Motor neuron (in vitro differentiated cells): ENCODE measurements around the gene RASA3. TPM values are rescaled to one million over a fixed set of nuclear protein-coding genes. Genes with fewer than 3 reads are reported as not detected.

Source experiments
- ATAC-seq, 8 experiments: fragments of 200-7000 bp; cut with Tn5 transposase; replicated peaks in 6 of 8; 2 replicates each; pipeline ENCODE4 v1.8.0; 2021; ENCODE audit warnings: mild to moderate bottlenecking in 8 of 8, moderate library complexity in 8 of 8
- H3K27ac ChIP-seq, 2 donors: fragments of 250-450 bp; sonication (Bioruptor Pico); 2 replicates each; pipeline ENCODE4 v1.9.0; 2021; ENCODE audit warnings: antibody characterized with exemption in 2 of 2, mild to moderate bottlenecking in 2 of 2, moderate library complexity in 1 of 2
- H3K4me1 ChIP-seq, 2 donors: fragments of 250-450 bp; sonication (Bioruptor Pico); replicated peaks in 1 of 2; 2 replicates each; pipeline ENCODE4 v1.6.1; 2021; ENCODE audit warnings: antibody characterized with exemption in 2 of 2, mild to moderate bottlenecking in 2 of 2, moderate library complexity in 1 of 2
- H3K4me3 ChIP-seq, 5 donors: fragments of 250-450 bp; sonication (Bioruptor Pico); 2 replicates each; pipeline ENCODE4 v1.9.0; 2021; ENCODE audit warnings: antibody characterized with exemption in 5 of 5, mild to moderate bottlenecking in 5 of 5, moderate library complexity in 4 of 5
- WGBS, 10 experiments: fragments of 450-650 bp; shearing (Covaris generic); methylation state at CpG; one replicate each; pipeline ENCODE4 v1.0.0; 2022; 5-methylcytosine and 5-hydroxymethylcytosine counted together
- in situ Hi-C, 9 experiments: fragments of 400-800 bp; cut with MboI; loops; one replicate each; pipeline ENCODE4 v1.15.0; 2021; ENCODE audit warnings: low sequenced_read_pairs in 9 of 9, low pct_unique_long_range_greater_than_20kb in 2 of 9; ENCODE audit not compliant: unreplicated experiment in 9 of 9
- total RNA-seq, 8 experiments: library from RNA; unstranded; fragments of 300-600 nt; gene quantifications; 2 replicates each; pipeline versions ENCODE4 v1.2.3 to v1.2.4, GENCODE V29; 2022

The RASA3 gene
- total RNA-seq, 8 experiments from 2014 or later = 1.3 to 25.2 (median 10.0) TPM

GRCh38 chr13:114042066-114042815 is 90.2 kb downstream of the RASA3 start:
- no peak for ATAC-seq
- Histone ChIP-seq H3K4me1 (peaks cover 23 to 44% of the 10 kb centered on the region in 2 donors), H3K27ac (no peak overlapping the region), H3K4me3 (no peak overlapping the region)
- 80 to 100% (median 93%) methylated on average over 1 to 20 of the region's 38 CpGs; no CpG with 5 or more reads in 3 of the 10 experiments for WGBS, 10 experiments
- in situ Hi-C loops = no loop called here

- ATAC-seq = no peak
- in situ Hi-C loops = no loop called here
- H3K4me1 ChIP-seq = peaks cover 23 to 44% of the 10 kb centered on the region in 2 donors
- no peak overlapping the region for H3K27ac ChIP-seq
- H3K4me3 ChIP-seq = no peak overlapping the region
- whole genome bisulfite sequencing, 10 experiments = 83 to 95% (median 93%) methylated on average over 3 to 8 of the region's 17 CpGs; no CpG with 5 or more reads in 6 of the 10 experiments
Measured at GRCh38 chr13:114041493-114041892, 90.9 kb downstream of the RASA3 start.

- peaks cover 38 to 52% of the 10 kb centered on the region in 2 donors for H3K4me1 ChIP-seq
- in situ Hi-C loops = no loop called here
- ATAC-seq = no peak
- WGBS, 10 experiments = 65 to 100% (median 96%) methylated on average over 1 to 6 of the region's 26 CpGs; no CpG with 5 or more reads in 5 of the 10 experiments
- H3K27ac ChIP-seq = no peak overlapping the region
- no peak overlapping the region for H3K4me3 ChIP-seq
Measured at GRCh38 chr13:114039471-114040141, 92.8 kb downstream of the RASA3 start.

GRCh38 chr13:114038900-114039299 is 93.5 kb downstream of the RASA3 start:
- ATAC-seq = no peak
- Histone ChIP-seq H3K27ac (no peak overlapping the region), H3K4me1 (peaks cover 40 to 57% of the 10 kb centered on the region in 2 donors), H3K4me3 (no peak overlapping the region)
- in situ Hi-C loops = no loop called here
- 43 to 100% (median 93%) methylated on average over 1 to 8 of the region's 14 CpGs; no CpG with 5 or more reads in 2 of the 10 experiments for WGBS, 10 experiments

- Histone ChIP-seq H3K4me1 (peaks cover 40 to 58% of the 10 kb centered on the region in 2 donors), H3K4me3 (no peak overlapping the region), H3K27ac (no peak overlapping the region)
- in situ Hi-C loops = no loop called here
- peak in 1 of 8 experiments; percentile 4 for ATAC-seq
- 20 to 100% (median 80%) methylated on average over 1 to 7 of the region's 19 CpGs; no CpG with 5 or more reads in 3 of the 10 experiments for WGBS, 10 experiments
Measured at GRCh38 chr13:114038211-114038613, 94.2 kb downstream of the RASA3 start.

- Histone ChIP-seq H3K4me1 (peaks cover 40 to 52% of the 10 kb centered on the region in 2 donors), H3K27ac (no peak overlapping the region), H3K4me3 (no peak overlapping the region)
- in situ Hi-C loops = no loop called here
- ATAC-seq = no peak
- WGBS, 10 experiments = 88 to 98% (median 92%) methylated on average over 6 to 19 of the region's 21 CpGs; no CpG with 5 or more reads in 4 of the 10 experiments
Measured at GRCh38 chr13:114037674-114038073, 94.7 kb downstream of the RASA3 start.

- WGBS, 10 experiments = 20 to 77% (median 34%) methylated on average over 1 to 25 of the region's 40 CpGs; no CpG with 5 or more reads in 1 of the 10 experiments
- ATAC-seq = peak in 5 of 8 experiments; percentile 54 to 77 (median 76)
- Histone ChIP-seq H3K4me3 (no peak overlapping the region), H3K4me1 (peaks cover 48 to 61% of the 10 kb centered on the region in 2 donors), H3K27ac (peak overlapping the region in 1 of 2 donors; percentile 56)
- in situ Hi-C loops = no loop called here
Measured at GRCh38 chr13:114035583-114036531, 96.6 kb downstream of the RASA3 start.

GRCh38 chr13:114035186-114035582 is 97.2 kb downstream of the RASA3 start:
- in situ Hi-C loops = no loop called here
- 43 to 100% (median 71%) methylated on average over 1 to 6 of the region's 10 CpGs; no CpG with 5 or more reads in 5 of the 10 experiments for WGBS, 10 experiments
- Histone ChIP-seq H3K4me3 (no peak overlapping the region), H3K27ac (peak overlapping the region in 1 of 2 donors; percentile 56), H3K4me1 (peaks cover 48 to 61% of the 10 kb centered on the region in 2 donors)
- peak in 5 of 8 experiments; percentile 58 to 76 (median 74) for ATAC-seq

- ATAC-seq = peak in 1 of 8 experiments; percentile 29
- in situ Hi-C loops = no loop called here
- peaks cover 48 to 61% of the 10 kb centered on the region in 2 donors for H3K4me1 ChIP-seq
- WGBS, 10 experiments = 23 to 81% (median 75%) methylated on average over 1 to 7 of the region's 9 CpGs; no CpG with 5 or more reads in 3 of the 10 experiments
- H3K27ac ChIP-seq = peak overlapping the region in 1 of 2 donors; percentile 82
- H3K4me3 ChIP-seq = no peak overlapping the region
Measured at GRCh38 chr13:114034481-114034891, 97.9 kb downstream of the RASA3 start.

GRCh38 chr13:114033541-114034315 is 98.7 kb downstream of the RASA3 start:
- ATAC-seq = no peak
- in situ Hi-C loops = no loop called here
- Histone ChIP-seq H3K4me1 (peaks cover 48 to 61% of the 10 kb centered on the region in 2 donors), H3K4me3 (no peak overlapping the region), H3K27ac (peak overlapping the region in 1 of 2 donors; percentile 82)
- 60 to 100% (median 90%) methylated on average over 2 to 8 of the region's 32 CpGs; no CpG with 5 or more reads in 6 of the 10 experiments for WGBS, 10 experiments

- WGBS, 10 experiments = 27 to 100% (median 63%) methylated on average over 1 to 6 of the region's 26 CpGs; no CpG with 5 or more reads in 3 of the 10 experiments
- ATAC-seq = peak in 3 of 8 experiments; percentile 36 to 71 (median 63)
- Histone ChIP-seq H3K4me3 (no peak overlapping the region), H3K27ac (no peak overlapping the region), H3K4me1 (peaks cover 38 to 48% of the 10 kb centered on the region in 2 donors)
- in situ Hi-C loops = no loop called here
Measured at GRCh38 chr13:114032126-114032799, 100.2 kb downstream of the RASA3 start.
